Neural progenitor cell (in vitro differentiated cells): ENCODE results near the gene RET.

Experiments
- CTCF ChIP-seq: fragments of 200-600 bp; sonication (generic); IDR thresholded peaks from 2 replicates; pipeline ENCODE4 v1.5.1; 2017; ENCODE audit warnings: antibody characterized with exemption, mild to moderate bottlenecking
- EZH2 ChIP-seq: fragments of 200-600 bp; sonication (generic); IDR thresholded peaks from 2 replicates; pipeline ENCODE4 v1.6.1; 2017; ENCODE audit warnings: antibody characterized with exemption, mild to moderate bottlenecking, moderate library complexity
- EZH2phosphoT487 ChIP-seq: fragments of 200-600 bp; sonication (generic); IDR thresholded peaks from 2 replicates; pipeline ENCODE4 v1.6.1; 2017; ENCODE audit warnings: antibody characterized with exemption

GRCh38 chr10:43054593-43054992 lies 22.3 kb upstream of the RET start:
- TF ChIP-seq CTCF (no peak), EZH2 (no peak), EZH2phosphoT487 (no peak)
